WTC11 (cell line): Measurements from ENCODE around the gene RNF103. TPM values are rescaled to one million over a fixed set of nuclear protein-coding genes. Genes with fewer than 3 reads are reported as not detected.

Source experiments
- ATAC-seq: fragments of 200-7000 bp; cut with Tn5 transposase; 2 replicates; pipeline ENCODE4 v1.10.0; 2021; ENCODE audit warnings: mild to moderate bottlenecking, moderate library complexity
- CTCF ChIA-PET: fragments of 300-600 bp; sonication (Branson Sonifier 250); formaldehyde crosslinking; loops from one replicate; lab custom pipeline; 2021; ENCODE audit warnings: antibody characterized with exemption; lab: Charles Lee
- POLR2A ChIA-PET: fragments of 350-600 bp; sonication (Branson Sonifier 250); formaldehyde crosslinking; loops from one replicate; lab custom pipeline; 2021; ENCODE audit warnings: antibody characterized with exemption; lab: Charles Lee
- DNase-seq: peaks from one replicate; pipeline ENCODE4 v3.0.0; 2021; ENCODE audit warnings: low spot score
- H3K27ac Mint-ChIP-seq: 2 replicates; pipeline ENCODE4 v1.8.0; 2021; ENCODE audit warnings: mixed read lengths
- H3K27me3 Mint-ChIP-seq: 2 replicates; pipeline ENCODE4 v1.8.0; 2021; ENCODE audit warnings: low read depth, mild to moderate bottlenecking, moderate library complexity, mixed read lengths
- H3K36me3 Mint-ChIP-seq: 2 replicates; pipeline ENCODE4 v1.8.0; 2021; ENCODE audit warnings: mixed read lengths
- H3K4me1 Mint-ChIP-seq: 2 replicates; pipeline ENCODE4 v1.8.0; 2022; ENCODE audit warnings: mixed read lengths
- H3K4me3 Mint-ChIP-seq: 2 replicates; pipeline ENCODE4 v1.8.0; 2021; ENCODE audit warnings: mild to moderate bottlenecking, moderate library complexity, mixed read lengths
- H3K9me3 Mint-ChIP-seq: 2 replicates; pipeline ENCODE4 v1.8.0; 2021; ENCODE audit warnings: mixed read lengths
- ARID4B ChIP-seq: sonication (generic); formaldehyde crosslinking; IDR thresholded peaks from 2 replicates; pipeline ENCODE4 v1.8.0; 2023; ENCODE audit warnings: missing genetic modification reagents, mild to moderate bottlenecking, borderline replicate concordance
- CTCF ChIP-seq: fragments of 200-600 bp; IDR thresholded peaks from 2 replicates; pipeline ENCODE4 v1.8.0; 2022; ENCODE audit warnings: antibody characterized with exemption
- MYBL2 ChIP-seq: sonication (generic); formaldehyde crosslinking; IDR thresholded peaks from 2 replicates; pipeline ENCODE4 v1.8.1; 2023; ENCODE audit warnings: mild to moderate bottlenecking, moderate library complexity, missing genetic modification reagents
- PRDM15 ChIP-seq: sonication (generic); formaldehyde crosslinking; IDR thresholded peaks from 2 replicates; pipeline ENCODE4 v1.8.0; 2022; ENCODE audit warnings: missing genetic modification reagents
- TP53 ChIP-seq: sonication (generic); formaldehyde crosslinking; IDR thresholded peaks from 2 replicates; pipeline ENCODE4 v1.8.1; 2023; ENCODE audit warnings: mild to moderate bottlenecking, missing genetic modification reagents
- ZBTB43 ChIP-seq: sonication (generic); formaldehyde crosslinking; IDR thresholded peaks from 2 replicates; pipeline ENCODE4 v1.8.1; 2023; ENCODE audit warnings: mild to moderate bottlenecking, missing genetic modification reagents
- ZNF281 ChIP-seq: sonication (generic); formaldehyde crosslinking; IDR thresholded peaks from 2 replicates; pipeline ENCODE4 v1.8.0; 2023; ENCODE audit warnings: mild to moderate bottlenecking, missing genetic modification reagents
- total RNA-seq: library from RNA; stranded (reverse); gene quantifications from 3 replicates; pipeline ENCODE4 v1.2.3, GENCODE V29; 2021
- TF ChIP-seq, protein P1 (sequence below): sonication (generic); formaldehyde crosslinking; IDR thresholded peaks from 2 replicates; pipeline ENCODE4 v1.8.1; 2022; ENCODE audit warnings: mild to moderate bottlenecking, missing genetic modification reagents, moderate library complexity, borderline replicate concordance
- TF ChIP-seq, protein P2 (sequence below): sonication (generic); formaldehyde crosslinking; IDR thresholded peaks from 2 replicates; pipeline ENCODE4 v1.8.0; 2022; ENCODE audit warnings: mild to moderate bottlenecking, missing genetic modification reagents

The RNF103 gene
- total RNA-seq, 1 experiment from 2014 or later = 6.8 TPM

GRCh38 chr2:86577817-86578456 lies 45.7 kb downstream of the RNF103 start (continued):
- no peak for TF ChIP-seq ZBTB43 (CRISPR knock-in tag)
- TF ChIP-seq CTCF = no peak
- no peak for TF ChIP-seq ARID4B (CRISPR knock-in tag)
- no peak for TF ChIP-seq ZNF281 (CRISPR knock-in tag)
- TF ChIP-seq TP53 (CRISPR knock-in tag) = no peak
- TF ChIP-seq, protein P1, sequence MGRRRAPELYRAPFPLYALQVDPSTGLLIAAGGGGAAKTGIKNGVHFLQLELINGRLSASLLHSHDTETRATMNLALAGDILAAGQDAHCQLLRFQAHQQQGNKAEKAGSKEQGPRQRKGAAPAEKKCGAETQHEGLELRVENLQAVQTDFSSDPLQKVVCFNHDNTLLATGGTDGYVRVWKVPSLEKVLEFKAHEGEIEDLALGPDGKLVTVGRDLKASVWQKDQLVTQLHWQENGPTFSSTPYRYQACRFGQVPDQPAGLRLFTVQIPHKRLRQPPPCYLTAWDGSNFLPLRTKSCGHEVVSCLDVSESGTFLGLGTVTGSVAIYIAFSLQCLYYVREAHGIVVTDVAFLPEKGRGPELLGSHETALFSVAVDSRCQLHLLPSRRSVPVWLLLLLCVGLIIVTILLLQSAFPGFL (CRISPR knock-in tag) = no peak

- Mint-ChIP-seq H3K4me3 (no peak overlapping the region), H3K36me3 (no peaks in the 10 kb centered on the region), H3K27ac (no peak overlapping the region), H3K4me1 (no peaks in the 10 kb centered on the region), H3K9me3 (peaks cover 4% of the 10 kb centered on the region; the same call in 1 of the 2 replicates), H3K27me3 (peaks cover 25% of the 10 kb centered on the region)
- DNase-seq = no peak
- no peak for ATAC-seq
- ChIA-PET POLR2A (interaction anchor here (0.6 kb wide), 1 partner anchor 128 kb away, joined by 6 read pairs; no protein-coding TSS in a partner anchor), CTCF (interaction anchor here (0.6 kb wide), 1 partner anchor 66 kb away, joined by 3 read pairs; no protein-coding TSS in a partner anchor)
- TF ChIP-seq, protein P2, sequence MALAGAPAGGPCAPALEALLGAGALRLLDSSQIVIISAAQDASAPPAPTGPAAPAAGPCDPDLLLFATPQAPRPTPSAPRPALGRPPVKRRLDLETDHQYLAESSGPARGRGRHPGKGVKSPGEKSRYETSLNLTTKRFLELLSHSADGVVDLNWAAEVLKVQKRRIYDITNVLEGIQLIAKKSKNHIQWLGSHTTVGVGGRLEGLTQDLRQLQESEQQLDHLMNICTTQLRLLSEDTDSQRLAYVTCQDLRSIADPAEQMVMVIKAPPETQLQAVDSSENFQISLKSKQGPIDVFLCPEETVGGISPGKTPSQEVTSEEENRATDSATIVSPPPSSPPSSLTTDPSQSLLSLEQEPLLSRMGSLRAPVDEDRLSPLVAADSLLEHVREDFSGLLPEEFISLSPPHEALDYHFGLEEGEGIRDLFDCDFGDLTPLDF = no peak
- TF ChIP-seq ARID4B (CRISPR knock-in tag) (no peak), ZBTB43 (CRISPR knock-in tag) (no peak), PRDM15 (CRISPR knock-in tag) (no peak), MYBL2 (CRISPR knock-in tag) (no peak)
These were observed 53.6 kb downstream of the RNF103 start for GRCh38 chr2:86570059-86570458.
